ENCODE data around the gene AMBP.

AMBP gene

DNA sequence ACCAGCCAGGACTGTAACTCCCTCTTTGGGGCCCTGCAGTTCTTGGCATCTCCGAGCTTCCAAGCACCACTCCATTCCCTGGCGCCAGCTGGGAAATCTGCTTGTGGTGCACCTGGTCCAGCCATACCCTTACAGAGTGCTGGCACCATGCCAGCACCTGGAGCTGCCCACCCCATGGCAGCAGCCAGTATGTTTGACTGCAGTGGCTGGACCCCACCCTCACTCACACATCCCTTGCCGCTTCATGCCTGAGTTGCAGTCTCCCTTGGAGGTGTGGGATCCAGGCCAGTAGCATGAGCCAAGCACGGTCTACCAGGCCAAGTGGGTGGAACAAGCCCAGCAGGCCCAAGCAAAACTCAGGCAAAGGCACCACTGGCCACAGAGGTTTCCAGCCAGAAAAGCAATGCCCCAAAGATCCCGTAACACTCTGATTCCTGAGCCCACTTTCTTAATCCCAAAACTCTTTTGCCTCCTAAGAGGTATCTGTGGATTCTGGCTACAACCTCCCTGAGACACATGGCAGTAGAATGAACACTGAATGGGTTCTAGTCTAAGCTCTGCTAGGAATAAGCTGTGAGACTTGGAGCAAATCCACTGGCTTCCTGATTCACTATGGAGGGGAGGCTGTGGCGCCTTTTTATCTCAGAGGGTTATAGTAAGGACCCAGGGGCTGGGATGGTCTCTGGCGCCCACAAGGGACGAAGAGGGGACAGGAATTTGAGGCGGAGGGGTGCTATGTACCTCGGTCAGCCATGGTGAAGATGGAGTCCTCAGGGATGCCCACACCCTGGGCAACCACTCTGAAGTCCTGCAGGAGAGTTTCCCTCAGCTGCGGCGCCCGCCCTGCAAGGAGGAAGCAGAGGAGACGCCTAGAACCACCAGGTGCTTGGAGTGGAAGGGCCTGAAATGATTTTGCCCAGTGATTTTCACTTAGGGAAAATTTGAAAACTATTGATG lies 5.6 kb downstream of the AMBP start:
- no peak for DNase-seq

DNA sequence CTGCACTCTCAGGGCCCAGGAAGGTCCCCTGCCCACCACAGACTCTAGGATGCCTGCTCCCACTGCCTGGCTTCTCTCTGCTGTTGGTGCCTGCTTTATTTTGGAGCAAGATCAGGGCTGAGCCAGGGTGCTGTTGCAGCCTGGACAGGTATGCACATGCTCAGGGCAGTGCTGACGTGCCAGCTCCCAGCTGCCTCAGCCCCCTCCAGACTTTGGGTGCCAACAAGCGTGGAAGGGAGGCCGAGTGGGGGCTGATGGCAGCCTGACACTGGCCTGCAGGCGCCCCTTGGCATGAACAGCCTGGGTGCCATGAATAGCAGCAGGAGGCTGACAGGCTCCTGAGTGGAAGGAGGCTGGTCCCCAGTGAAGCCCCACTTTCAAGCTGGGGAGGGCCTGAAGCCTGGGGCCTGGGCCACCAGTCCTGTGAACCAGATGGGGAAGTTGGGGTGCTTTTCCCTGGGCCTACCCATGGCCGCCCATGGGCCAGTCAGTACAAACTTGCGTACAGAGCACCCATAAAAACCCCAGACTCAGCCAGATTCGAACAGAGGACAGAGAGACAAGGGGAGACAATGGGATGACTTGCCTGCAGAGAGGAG lies 6.8 kb downstream of the AMBP start:
- no peak for DNase-seq

DNA sequence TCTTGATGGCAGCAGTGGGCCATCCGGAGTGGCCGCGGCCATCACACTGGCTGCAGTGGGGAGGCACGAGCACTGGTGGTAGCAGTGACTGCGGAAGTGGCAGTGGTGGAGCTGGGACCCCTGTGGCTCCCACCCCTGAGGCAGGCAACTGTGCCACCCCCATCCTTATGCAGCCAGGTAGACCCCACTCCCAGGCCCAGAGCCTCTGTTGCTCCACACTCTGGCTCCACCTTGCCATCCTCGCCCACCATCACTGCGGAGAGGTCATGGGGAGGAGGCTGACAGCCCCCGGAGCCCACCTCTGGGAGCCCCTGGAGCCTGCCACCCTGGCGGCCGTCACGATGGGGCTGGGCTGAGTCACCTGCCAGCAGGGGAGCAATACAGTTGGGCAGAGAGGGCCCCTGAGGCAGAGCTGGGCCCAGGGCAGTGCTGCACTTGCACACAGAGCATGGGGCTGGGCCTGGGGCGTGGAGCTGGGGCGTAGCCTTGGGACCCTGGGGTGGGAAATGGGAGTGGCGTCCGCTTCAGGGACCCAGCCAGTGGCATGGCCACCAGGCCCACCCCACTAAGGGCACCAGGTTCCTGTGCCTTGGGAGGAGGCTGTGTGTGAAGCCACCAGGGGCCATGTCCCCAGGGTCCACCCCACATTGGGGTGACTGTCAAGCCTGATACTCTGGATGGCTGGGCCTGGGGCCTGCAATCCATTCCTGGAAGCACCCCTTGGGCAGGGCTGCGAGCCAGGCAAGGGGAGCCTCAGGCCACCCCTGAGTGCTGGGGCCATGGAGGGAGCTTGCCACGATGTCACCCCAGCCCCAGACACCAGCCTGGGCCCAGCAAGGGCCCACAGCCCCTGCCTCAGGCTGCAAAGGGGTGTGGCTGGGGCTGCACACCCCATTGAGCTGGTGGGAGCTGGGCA lies 7.7 kb downstream of the AMBP start:
- no peak for DNase-seq

DNA sequence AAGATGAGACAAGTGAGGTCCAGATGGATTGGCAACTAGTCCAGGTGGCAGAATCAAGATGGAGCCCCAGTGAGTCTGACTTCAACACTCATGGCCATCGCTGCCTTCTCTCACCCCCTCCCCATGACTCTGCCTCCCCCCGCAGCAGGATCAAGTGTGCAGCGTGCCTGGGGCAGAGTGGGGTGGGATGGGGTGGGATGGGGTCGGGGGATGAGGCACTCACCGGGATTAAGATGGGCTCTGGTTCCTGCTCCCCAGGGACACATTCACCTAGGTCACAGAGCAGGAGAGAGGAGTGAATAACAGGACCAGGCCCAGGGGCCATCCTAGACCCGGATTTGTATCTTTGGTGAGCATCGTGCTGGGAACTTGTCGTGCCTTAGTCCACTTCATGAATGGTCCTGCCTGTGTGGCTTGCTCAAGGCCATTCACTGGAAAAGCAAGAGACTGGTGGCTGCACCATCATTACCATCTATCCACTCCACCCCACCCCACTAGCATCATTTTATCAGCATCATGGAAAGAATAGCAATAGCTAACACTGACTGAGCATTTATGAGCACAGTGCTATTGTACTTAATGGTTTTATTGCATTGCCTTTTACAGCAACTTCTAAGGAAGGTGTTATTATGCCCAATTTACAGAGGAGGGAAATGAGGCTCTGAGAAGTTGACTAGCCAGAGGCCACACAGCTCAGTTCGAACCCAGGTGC lies 8.5 kb downstream of the AMBP start:
- DNase-seq, result no peak

DNA sequence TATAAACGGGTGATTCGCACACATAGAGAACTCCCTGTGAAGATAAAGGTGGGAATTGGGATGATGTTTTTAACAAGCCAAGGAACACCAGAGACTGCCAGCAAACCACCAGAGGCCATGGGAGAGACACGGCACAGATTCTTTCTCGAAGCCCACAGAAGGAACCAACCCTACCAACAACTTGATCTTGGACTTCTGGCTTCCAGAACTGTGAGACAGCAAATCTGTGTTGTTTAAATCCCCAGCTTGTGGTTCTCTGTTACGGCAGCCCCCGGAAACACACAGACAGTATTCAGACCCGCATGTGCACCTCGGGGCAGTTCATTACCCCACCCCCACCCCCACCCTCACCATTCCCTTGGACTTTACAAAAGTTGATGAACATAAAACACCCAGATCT lies 12.8 kb downstream of the AMBP start:
- DNase-seq, result no peak

DNA sequence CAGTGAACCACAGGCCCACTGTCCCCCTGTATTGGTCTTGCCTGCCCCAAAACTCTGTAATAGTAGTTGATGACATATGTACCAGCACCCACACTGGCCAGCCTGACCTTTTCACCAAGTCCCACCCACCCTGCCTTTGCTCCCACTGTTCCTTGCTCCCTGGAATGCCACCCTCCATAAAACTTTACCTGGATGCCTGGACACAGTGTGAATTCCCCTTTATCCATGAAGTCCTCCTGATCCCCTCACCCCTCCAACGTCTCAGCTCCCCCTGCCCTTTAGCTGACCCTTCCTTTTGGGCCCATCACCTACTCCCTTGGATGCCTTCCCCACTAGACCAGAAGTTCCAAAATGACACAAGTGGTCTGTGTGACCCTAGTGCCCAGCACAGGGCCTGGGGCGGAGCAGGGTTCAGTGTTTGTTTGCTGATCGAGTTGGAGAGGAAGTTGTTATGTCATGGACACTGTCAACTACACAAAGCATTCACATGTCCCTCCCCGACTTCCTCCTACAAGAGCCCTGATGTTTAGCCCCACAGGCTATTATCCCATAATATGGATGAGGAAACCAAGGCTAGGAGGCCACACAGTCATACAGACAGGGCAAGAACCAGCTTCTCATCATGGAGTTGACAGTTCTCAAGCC lies 16.1 kb downstream of the AMBP start:
- no peak for DNase-seq

DNA sequence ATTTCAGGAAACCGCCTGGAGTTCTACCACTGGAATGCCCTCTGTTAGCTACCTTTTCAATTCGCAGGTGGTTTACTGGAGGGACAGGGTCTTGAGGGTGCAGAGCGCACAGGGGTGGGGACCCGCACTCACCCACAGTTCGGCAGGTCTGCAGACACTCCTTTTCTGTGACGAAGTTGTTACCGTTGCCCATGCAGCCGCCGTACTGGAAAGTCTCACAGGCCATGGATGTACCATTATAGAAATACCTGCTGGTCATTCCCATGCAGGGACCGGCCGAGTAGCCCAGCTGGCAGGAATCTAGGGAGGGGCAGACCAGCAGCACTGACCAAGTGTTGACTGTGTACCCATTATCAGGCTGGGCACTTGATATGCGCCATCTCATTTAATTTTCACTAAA lies 16.8 kb downstream of the AMBP start:
- no peak for DNase-seq

DNA sequence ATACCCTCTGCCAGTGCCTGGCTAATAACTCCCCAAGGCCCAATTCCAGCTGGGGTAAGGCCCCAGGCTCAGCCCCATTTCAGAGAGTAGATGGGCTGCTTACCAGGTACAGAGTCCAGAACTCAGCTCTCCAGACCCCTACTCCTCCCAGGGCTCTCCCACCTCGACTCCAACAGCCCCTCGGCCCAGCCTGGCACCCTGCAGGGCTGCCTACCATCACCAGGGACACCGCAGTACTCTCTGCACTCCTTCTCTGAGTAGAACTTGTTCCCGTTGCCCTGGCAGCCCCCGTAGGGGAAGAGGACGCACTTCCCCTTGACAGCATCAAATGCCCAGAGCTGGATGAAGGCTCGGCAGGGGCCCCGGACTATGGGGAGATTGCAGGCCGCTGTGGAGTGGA lies 17.4 kb downstream of the AMBP start:
- DNase-seq, result no peak

DNA sequence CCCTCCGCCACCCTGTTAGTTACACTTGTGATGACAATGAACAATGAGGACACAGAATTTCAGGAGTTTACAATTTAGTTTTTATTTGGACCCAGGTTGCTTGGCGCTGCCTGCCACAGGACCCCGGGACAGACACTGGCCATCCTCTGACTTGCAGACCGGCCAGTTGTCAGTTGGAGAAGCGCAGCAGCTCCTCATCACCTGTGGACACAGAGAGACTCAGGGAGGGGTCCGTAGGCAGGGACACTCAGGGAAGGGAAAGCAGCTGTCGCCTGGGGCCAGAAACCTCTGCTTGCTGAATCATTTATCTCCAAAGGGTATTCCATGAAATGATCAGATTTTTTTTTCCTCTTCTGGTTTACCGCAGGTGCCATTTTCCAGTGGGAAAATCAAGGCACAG lies 18.0 kb downstream of the AMBP start:
- DNase-seq, result no peak

DNA sequence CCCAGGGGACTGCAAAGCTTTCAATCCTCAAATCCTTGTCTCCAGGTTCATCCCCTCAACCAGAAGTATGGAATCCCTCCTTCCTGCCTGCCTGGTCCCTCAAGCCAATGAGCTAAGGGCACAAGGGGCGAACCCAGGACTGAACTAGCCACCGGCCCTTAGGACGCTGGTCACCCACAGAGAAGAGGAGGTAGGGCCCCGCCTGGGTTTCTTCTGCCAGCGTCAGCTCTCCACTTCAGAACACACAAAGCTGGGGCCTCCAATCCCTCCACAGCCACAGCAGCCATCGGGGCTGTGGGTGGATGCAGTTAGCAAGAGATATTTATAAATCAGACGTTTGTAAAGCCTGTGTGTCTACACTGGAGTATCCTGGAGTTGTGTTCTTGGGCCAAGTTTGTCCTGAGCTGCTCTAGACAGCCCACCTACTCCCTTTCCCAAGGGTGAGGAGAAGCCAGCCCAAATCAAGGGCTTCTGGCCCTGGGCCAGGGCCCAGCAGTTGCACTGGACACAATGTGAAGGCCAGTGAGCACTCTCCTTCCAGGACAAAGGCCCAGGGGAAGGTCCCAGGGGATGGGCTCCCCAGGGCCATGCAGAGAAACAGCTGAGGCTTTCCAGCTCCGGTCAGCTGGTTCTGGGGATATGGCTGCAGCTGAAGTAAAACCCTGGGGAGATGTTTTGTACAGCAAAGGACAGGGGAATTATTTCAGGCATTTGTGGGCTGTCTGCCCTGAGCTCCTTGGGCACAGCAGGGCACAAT lies 18.9 kb downstream of the AMBP start:
- no peak for DNase-seq

DNA sequence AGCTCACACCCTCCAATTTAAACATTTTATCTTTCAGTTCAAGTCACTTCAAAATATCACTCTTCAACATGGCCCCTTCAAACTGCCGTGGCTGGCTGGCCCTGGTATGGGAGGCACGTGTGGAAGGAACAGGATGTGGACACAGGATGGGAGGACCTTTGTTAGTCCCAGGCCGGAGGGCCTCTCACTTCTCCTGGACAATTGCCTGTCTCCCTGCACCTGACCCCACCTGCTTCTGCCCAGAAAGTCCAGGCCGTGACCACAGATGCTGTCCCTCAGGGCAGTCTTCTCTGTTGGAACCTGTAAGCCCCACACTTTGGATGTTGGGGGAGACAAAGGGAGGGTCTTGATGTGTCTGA lies 19.4 kb downstream of the AMBP start:
- no peak for DNase-seq

DNA sequence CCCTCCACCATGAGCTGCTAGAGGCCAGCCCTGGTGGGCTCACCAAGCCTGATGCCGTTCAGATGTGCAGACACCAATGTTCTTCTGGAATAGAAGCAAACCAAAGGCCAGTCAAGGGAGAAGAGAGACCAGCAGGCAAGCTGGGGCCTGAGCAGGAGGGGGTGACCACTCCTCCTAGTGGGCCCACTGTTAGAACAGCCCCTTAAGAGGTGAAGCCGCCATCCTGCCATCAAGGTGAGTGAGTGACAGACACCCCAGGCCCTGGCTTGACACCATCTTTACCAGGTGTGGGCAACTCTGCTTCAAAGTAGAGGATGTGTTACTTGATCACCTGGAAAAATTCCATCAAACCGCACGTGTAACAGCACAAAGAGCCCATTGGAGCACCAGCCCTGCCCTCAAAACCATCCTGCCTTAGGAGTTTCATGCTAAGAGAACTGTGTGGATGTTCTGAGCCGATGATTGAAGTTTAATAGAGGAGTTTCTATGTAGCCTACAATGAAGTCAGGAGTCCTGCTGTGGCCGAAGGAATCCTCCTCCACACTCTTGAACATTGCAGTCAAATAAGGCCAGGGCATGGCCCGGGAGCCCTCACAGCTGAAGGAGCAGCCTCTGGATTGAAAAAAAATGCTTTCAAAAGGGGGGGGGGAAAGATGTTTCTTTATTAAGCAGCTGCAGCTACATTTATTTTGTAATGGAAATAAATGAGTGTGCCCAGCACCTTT lies 20.8 kb downstream of the AMBP start:
- DNase-seq, result no peak

DNA sequence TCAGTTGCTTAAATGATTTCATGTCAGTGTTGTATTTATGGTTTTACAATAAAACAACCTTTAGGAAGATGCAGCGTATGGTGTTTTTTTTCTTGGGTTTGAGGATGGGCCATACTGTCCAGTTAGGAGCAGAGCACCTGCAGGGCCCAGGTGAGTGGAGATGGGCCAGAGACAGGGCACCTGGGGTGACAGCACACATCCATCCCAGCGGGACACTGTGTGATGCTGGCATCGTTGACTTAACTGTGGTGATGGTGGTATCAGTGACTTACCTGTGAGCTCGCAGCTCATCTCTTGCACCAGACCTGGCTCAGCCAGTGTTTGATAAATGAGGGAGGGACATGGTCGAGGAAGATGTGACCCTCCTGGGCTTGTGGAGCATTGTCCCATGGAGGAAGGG lies 21.6 kb downstream of the AMBP start:
- DNase-seq, result no peak

DNA sequence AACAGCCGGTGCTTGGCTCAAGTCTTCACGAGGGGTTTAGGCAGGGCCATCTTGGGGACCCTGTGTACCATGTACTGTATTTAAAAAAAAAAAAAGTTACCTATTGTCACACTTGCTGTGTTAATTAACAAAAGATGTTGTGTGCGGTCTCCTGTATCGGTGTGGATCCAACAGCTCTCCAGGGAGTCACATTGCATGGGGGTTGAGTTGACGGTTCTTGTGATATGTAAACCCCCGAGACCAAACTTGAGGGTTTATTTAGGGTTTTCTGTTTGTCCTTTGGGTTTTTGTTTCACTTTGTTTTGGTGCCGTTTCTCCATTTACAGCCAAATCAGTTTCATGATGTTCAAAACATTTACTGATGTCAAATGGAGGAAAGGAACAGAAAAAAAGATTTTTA lies 22.2 kb downstream of the AMBP start:
- no peak for DNase-seq

DNA sequence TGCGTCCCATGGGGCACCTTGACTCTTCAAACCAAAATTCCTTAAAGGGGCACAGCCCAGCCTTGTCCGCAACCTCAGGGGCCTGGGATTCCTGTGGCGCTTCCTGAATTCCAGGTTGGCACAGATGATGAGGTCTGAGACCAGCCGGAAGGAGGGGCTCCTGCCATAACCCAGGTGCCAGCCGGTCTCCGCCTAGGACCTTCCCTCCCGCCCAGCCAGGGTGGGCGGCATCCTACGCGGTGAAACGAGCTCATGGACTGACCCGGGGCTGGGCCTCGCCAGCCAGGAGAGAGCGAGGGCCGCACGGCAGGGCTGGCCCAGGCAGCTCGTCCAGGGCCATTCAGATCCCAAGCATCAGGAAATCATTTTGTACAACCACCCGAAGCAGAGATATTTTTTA lies 23.0 kb downstream of the AMBP start:
- no peak for DNase-seq

DNA sequence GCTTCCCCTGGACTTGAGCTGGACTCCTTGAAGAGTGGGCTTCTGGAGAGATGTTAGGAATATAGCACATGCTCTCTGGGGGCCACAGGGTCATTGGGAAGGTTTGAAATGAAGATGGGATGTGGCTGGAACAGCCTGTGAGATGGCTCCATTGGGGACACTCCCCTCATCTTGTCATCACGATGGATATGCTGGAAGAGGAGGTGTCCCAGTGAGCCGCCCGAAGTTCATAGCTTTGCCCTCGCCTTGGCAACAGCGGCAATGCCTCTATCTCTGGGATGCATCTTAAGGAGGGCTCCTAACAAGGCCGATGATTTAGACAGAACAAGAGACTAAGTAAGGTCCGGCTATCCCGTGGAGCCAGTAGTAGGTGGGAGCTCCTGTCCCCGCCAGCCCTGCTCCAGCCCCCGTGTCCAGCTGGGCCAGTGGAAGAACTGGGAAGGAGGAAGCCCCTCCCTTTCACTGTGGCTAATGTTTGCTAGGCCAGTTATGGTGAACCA lies 23.9 kb downstream of the AMBP start:
- DNase-seq, result no peak

DNA sequence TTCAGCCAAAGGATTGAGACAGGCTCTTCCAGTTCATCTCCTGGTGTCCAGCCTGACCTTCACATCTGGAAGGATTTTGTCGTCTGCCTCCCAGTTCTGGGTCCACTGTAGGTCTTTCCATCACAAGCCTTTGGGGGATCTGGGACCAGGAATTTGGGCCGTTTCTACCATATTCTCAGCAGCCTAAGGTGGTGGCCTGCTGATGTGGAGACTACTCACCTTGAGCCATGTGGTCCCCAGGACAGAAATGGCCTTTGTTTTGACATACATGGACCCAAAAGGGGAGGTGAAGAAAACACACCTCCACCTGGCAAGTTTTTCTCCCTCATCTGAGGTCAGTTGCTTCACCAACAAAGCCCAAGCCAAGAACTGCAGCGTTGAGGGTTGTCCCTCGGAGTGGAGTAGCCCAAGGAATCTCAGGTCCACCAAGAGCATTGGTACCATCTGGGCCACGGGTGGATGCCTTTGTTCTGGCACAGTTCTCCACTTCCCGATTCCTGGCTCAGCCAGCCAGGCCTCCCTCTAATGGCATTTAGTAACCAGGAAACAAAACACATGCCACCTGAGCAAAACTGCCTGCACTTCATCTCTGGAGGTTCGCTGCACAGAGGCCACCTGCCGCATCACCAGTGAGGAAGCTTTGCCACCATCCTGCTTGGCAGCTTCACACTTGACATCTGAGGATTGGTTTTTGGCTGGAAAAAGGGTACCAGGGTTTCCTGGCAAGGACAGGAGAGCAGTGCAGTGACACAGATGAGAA lies 24.7 kb downstream of the AMBP start:
- no peak for DNase-seq

DNA sequence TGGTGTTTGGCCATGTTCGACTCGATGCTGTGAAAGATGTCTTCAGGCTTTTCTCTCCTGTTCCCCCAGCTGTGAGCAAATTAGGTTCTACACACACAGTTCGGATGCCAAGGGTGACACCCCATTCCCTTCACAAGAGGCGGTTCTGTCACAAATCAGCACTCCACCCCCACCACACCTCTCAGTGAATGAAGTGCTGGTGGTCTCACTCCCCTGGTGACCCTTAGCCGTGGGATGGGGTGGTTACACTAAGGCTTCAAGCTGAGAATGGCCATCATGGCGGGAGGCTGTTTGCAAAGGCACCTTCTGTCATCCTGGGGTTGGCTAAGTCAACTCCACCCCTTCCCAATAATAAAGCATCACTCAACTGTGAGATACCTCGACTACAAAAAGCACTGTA lies 26.4 kb downstream of the AMBP start:
- DNase-seq, result no peak

DNA sequence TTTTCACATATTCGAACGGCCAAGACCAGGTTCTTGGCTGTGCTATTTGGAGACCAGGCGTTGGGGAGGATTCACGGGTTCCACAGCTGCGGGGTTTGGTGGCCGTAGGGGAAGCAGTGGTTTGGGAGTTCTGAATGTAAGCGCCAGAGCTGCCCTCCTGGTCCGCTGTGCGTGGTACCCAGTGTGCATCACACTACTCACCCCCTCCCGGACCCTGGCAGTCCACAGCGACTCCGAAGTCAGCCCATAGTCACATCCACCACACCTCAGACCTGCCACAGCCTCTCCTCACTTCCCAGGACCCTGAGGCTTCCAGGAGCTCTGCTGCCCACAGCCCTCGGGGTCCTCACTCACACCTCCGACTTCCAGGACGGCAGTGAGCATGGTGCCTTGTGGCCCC lies 26.8 kb downstream of the AMBP start:
- DNase-seq, result no peak

DNA sequence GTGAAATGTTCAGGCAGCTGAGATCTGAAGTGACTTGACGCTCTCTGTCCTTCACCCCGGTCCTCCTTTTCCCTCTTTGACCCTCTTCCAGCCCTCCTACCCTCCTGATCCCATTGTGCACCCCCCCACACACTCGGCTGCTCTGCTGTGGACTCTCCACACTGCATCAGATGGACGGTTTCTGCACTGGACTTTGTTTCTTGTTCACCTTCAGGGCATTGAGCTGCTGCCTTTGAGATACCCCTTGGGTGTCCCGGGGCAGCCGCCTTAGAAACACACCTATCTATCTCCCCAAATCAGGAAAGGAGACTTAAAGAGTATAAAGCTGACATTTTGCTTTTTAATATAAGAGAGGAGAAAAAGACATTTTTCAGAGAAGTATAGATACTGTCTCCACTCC lies 27.5 kb downstream of the AMBP start:
- no peak for DNase-seq

Measured in NCI-H1417 treated with DMSO at 0.1 percent for 48 hours (cell line).